Glomerular endothelial cell (primary cell): ENCODE data around the gene CDS2. TPM values are rescaled to one million over a fixed set of nuclear protein-coding genes. Genes with fewer than 3 reads are reported as not detected.
"Not testable (repeated sequence)": the region's sequence is repeated elsewhere in the genome, so short reads cannot be mapped to it uniquely, and the experiment has no call there.

Experiments
- DNase-seq: peaks from one replicate; pipeline ENCODE4 v3.0.0-alpha.2; 2011; ENCODE audit warnings: low read depth, low spot score; ENCODE audit errors: extremely low read depth
- total RNA-seq: library from RNA; depleted of rRNA; stranded (reverse); fragments of >200 nt; gene quantifications from 2 replicates; pipeline ENCODE4 v1.2.3, GENCODE V29; 2015

Gene CDS2
- 27.5 and 39.3 TPM in 2 replicates for total RNA-seq

- DNase-seq, result peak; percentile 85
These were observed at the start of gene CDS2 for GRCh38 chr20:5126512-5127203. CDS2 (plus strand) TSS chr20:5127008; CDS start chr20:5127093, 85 bp downstream.

- DNase-seq, result no peak
These were observed 48.9 kb upstream of the CDS2 start for GRCh38 chr20:5077761-5078387.

GRCh38 chr20:5078399-5078958 is 48.3 kb upstream of the CDS2 start:
- DNase-seq, result no peak

GRCh38 chr20:5080384-5080877 is 46.4 kb upstream of the CDS2 start:
- no peak for DNase-seq

- DNase-seq, result no peak
These were observed 41.4 kb upstream of the CDS2 start for GRCh38 chr20:5085380-5085779.

- no peak for DNase-seq
These were observed 38.1 kb upstream of the CDS2 start for GRCh38 chr20:5088688-5089087.

GRCh38 chr20:5090191-5090590 is 36.6 kb upstream of the CDS2 start:
- DNase-seq, result no peak

GRCh38 chr20:5091902-5092301 is 34.9 kb upstream of the CDS2 start:
- no peak for DNase-seq

- DNase-seq, result no peak
These were observed 34.0 kb upstream of the CDS2 start for GRCh38 chr20:5092765-5093339.

GRCh38 chr20:5095454-5095853 is 31.4 kb upstream of the CDS2 start:
- no peak for DNase-seq

- DNase-seq, result no peak
These were observed 30.9 kb upstream of the CDS2 start for GRCh38 chr20:5095931-5096330.

GRCh38 chr20:5096463-5096862 is 30.3 kb upstream of the CDS2 start:
- no peak for DNase-seq

- not testable (repeated sequence) for DNase-seq
These were observed 27.8 kb upstream of the CDS2 start for GRCh38 chr20:5099009-5099408.

GRCh38 chr20:5099909-5100308 is 26.9 kb upstream of the CDS2 start:
- not testable (repeated sequence) for DNase-seq

- DNase-seq, result no peak
These were observed 26.0 kb upstream of the CDS2 start for GRCh38 chr20:5100684-5101347.

- DNase-seq, result no peak
These were observed 22.3 kb upstream of the CDS2 start for GRCh38 chr20:5104479-5104878.

- no peak for DNase-seq
These were observed 17.5 kb upstream of the CDS2 start for GRCh38 chr20:5109276-5109675.

- DNase-seq, result no peak
These were observed 13.2 kb upstream of the CDS2 start for GRCh38 chr20:5113615-5113986.

GRCh38 chr20:5114403-5114802 is 12.4 kb upstream of the CDS2 start:
- DNase-seq, result no peak

- DNase-seq, result no peak
These were observed 9.9 kb upstream of the CDS2 start for GRCh38 chr20:5116875-5117274.
